VCaP (cell line): ENCODE data around the gene GALE.

Experiments used
- H3K27ac ChIP-seq: fragments of 450-650 bp; 2 replicates; pipeline ENCODE4 v1.5.1; 2017
- TF ChIP-seq, protein P1 (sequence below): fragments of 450-650 bp; conservative IDR thresholded peaks from 2 replicates; pipeline ENCODE4 v1.5.1; 2017; ENCODE audit warnings: mild to moderate bottlenecking, moderate library complexity

GALE gene

GRCh38 chr1:23817633-23818032 is 17.1 kb upstream of the GALE start:
- H3K27ac ChIP-seq, result no peak overlapping the region
- TF ChIP-seq, protein P1, sequence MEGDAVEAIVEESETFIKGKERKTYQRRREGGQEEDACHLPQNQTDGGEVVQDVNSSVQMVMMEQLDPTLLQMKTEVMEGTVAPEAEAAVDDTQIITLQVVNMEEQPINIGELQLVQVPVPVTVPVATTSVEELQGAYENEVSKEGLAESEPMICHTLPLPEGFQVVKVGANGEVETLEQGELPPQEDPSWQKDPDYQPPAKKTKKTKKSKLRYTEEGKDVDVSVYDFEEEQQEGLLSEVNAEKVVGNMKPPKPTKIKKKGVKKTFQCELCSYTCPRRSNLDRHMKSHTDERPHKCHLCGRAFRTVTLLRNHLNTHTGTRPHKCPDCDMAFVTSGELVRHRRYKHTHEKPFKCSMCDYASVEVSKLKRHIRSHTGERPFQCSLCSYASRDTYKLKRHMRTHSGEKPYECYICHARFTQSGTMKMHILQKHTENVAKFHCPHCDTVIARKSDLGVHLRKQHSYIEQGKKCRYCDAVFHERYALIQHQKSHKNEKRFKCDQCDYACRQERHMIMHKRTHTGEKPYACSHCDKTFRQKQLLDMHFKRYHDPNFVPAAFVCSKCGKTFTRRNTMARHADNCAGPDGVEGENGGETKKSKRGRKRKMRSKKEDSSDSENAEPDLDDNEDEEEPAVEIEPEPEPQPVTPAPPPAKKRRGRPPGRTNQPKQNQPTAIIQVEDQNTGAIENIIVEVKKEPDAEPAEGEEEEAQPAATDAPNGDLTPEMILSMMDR, result no peak

DNA sequence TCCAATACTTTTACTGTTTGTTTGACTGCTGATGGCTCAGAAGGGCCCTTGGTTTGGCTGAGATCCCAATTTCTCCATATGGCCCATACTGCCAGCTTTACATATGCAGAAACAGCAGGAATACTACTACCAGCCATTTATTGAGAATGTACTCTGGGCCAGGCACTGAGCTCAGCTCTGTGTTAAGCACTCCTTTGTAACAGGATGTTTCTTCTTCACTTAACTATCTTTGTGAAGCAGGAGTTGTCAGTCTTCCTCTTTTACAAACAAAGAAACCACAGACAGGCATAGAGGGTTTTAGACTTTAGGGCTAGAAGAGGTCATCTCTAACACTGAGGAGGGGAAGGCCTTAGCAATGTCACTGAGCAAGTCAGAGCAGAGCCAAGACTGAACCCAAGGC is 16.4 kb upstream of the GALE start:
- H3K27ac ChIP-seq, result no peak overlapping the region
- TF ChIP-seq, protein P1, result no peak

DNA sequence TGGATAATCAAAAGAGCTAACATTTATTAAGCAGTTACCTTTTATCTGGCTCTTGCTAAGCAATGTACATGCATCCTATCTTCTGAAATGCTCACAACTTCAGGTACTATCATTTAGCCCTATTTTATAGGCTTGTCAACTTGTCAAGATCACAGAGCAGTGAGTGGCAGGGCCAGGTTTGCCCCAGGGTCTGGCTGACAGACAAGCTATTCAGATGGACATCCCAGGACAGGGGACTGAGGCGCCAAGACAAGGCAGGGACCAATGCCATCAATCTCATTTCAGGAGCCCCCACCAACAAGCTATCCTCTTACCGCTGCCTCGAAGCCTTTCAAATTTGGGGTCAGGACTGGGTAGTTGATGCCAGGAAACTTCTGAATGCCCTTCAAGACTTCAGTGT is 15.8 kb upstream of the GALE start:
- TF ChIP-seq, protein P1, result no peak
- H3K27ac ChIP-seq, result no peak overlapping the region

DNA sequence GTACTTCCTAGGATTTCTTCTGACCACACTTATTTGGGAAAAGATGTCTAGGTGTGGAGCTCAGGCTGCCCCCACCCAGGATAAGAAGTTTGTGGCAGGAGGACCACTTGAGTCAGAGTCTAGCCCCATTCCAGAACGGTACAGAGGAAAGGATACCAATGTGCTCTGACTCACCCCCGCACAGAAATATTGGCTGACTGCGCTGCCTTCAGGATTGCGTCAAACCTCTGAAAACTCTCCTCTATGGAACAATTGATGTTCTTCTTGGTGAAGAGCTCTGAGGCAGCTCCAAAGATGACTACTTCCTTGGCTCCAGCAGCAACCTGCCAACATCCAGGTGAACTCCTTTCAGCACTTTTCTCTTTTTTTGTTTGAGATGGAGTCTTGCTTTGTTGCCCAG is 13.5 kb upstream of the GALE start:
- TF ChIP-seq, protein P1, result no peak
- H3K27ac ChIP-seq, result no peak overlapping the region

GRCh38 chr1:23810818-23811540 is 10.4 kb upstream of the GALE start:
- H3K27ac ChIP-seq, result no peak overlapping the region
- TF ChIP-seq, protein P1, result peak; percentile 47

GRCh38 chr1:23809751-23810171 is 9.2 kb upstream of the GALE start:
- TF ChIP-seq, protein P1, result peak; percentile 85

DNA sequence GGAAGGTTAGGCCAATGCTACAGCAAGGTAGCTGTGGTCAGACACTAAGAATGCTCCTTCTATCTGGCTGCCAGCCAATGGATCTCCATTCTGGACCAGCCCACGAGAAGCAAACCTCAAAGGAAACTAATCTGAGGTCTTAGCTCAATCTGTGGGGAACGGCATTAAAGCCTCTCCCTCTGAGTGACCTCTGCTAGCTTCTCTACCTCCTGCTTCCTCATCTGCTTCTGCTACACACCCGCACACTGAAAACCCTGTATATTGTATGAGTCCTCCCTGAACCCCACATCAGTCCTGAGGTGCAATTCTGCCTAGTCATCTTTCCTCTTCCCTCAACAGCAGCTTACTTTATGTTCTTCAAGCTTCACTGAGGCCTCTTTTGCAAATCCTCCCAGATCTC is 6.9 kb upstream of the GALE start:
- TF ChIP-seq, protein P1, result no peak
- no peak overlapping the region for H3K27ac ChIP-seq

More at GRCh38 chr1:23809751-23810171, 9.2 kb upstream of the GALE start:
- peak overlapping the region; percentile 10; the same call in 1 of the 2 replicates for H3K27ac ChIP-seq
